OCI-LY7 (cell line): ENCODE measurements around the gene COL24A1. TPM values are rescaled to one million over a fixed set of nuclear protein-coding genes. Genes with fewer than 3 reads are reported as not detected.

ENCODE experiments used
- BruUV-seq: library from RNA; stranded (reverse); fragments of 400-500 nt; replicated peaks from 2 replicates; lab custom pipeline; 2021; lab: Mats Ljungman, UMichigan
- CTCF ChIA-PET: fragments of 300-600 bp; sonication (Branson Sonifier 250); formaldehyde crosslinking; loops from one replicate; lab custom pipeline; 2022; ENCODE audit warnings: antibody characterized with exemption; ENCODE audit not compliant: unreplicated experiment; lab: Charles Lee
- POLR2A ChIA-PET: fragments of 300-600 bp; sonication (Branson Sonifier 250); formaldehyde crosslinking; loops from one replicate; lab custom pipeline; 2022; ENCODE audit warnings: antibody characterized with exemption; lab: Charles Lee
- DNase-seq: peaks from one replicate; pipeline ENCODE4 v3.0.0-alpha.2; 2015; ENCODE audit warnings: low spot score
- H2AFZ ChIP-seq: fragments of 200-600 bp; sonication (generic), shearing (Covaris generic); 2 replicates; pipeline ENCODE4 v1.6.1; 2014; ENCODE audit warnings: mild to moderate bottlenecking, antibody characterized with exemption, low read length, moderate library complexity
- H3K27ac ChIP-seq: fragments of 200-600 bp; sonication (generic); 2 replicates; pipeline ENCODE4 v1.5.1; 2014; ENCODE audit warnings: mixed run types, low read depth, mild to moderate bottlenecking, moderate library complexity, low read length, inconsistent platforms; ENCODE audit not compliant: poor library complexity, severe bottlenecking
- H3K36me3 ChIP-seq: fragments of 200-600 bp; sonication (generic); 2 replicates; pipeline ENCODE4 v1.6.1; 2014; ENCODE audit warnings: mild to moderate bottlenecking, antibody characterized with exemption, low read length, moderate library complexity, mixed read lengths; ENCODE audit not compliant: insufficient read depth
- H3K4me1 ChIP-seq: fragments of 200-600 bp; sonication (generic); 2 replicates; pipeline ENCODE4 v1.5.1; 2014; ENCODE audit warnings: mild to moderate bottlenecking, low read length; ENCODE audit not compliant: insufficient read depth, poor library complexity, severe bottlenecking
- H3K4me2 ChIP-seq: fragments of 200-600 bp; sonication (generic); 2 replicates; pipeline ENCODE4 v1.6.1; 2014; ENCODE audit warnings: mild to moderate bottlenecking, low read length
- H3K4me3 ChIP-seq: fragments of 200-600 bp; sonication (generic); 2 replicates; pipeline ENCODE4 v1.5.1; 2014; ENCODE audit warnings: mild to moderate bottlenecking, low read depth, low read length; ENCODE audit not compliant: poor library complexity, severe bottlenecking
- H3K79me2 ChIP-seq: fragments of 200-600 bp; sonication (generic); 2 replicates; pipeline ENCODE4 v1.6.1; 2016; ENCODE audit warnings: low read depth, mild to moderate bottlenecking, low read length, moderate library complexity, mixed read lengths; ENCODE audit not compliant: insufficient read depth
- H3K9me2 ChIP-seq: fragments of 200-600 bp; sonication (generic); 2 replicates; pipeline ENCODE4 v1.6.1; 2016; ENCODE audit warnings: mild to moderate bottlenecking, low read length, mixed read lengths; ENCODE audit not compliant: insufficient read depth
- H3K9me3 ChIP-seq: fragments of 200-600 bp; sonication (generic); 2 replicates; pipeline ENCODE4 v1.6.1; 2014; ENCODE audit warnings: mild to moderate bottlenecking, mixed run types, low read length, mixed read lengths
- H4K20me1 ChIP-seq: fragments of 200-600 bp; sonication (generic); 2 replicates; pipeline ENCODE4 v1.6.1; 2014; ENCODE audit warnings: mild to moderate bottlenecking, antibody characterized with exemption, low read length, moderate library complexity, mixed read lengths; ENCODE audit not compliant: insufficient read depth
- EZH2phosphoT487 ChIP-seq: fragments of 200-600 bp; sonication (generic); IDR thresholded peaks from 2 replicates; pipeline ENCODE4 v1.6.1; 2018; ENCODE audit warnings: low read depth, borderline replicate concordance, mild to moderate bottlenecking, mixed run types, antibody characterized with exemption, low read length, moderate library complexity, mixed read lengths
- intact Hi-C: fragments of 100-400 bp; cut with micrococcal nuclease; formaldehyde crosslinking; loops from one replicate; pipeline ENCODE4 v1.10.0; 2022; ENCODE audit not compliant: unreplicated experiment
- total RNA-seq, 2 experiments: library from RNA; depleted of rRNA in 1 of 2; stranded (reverse); fragments of >200 nt in 1 of 2; shearing (Covaris generic) in 1 of 2; gene quantifications; 2 replicates each; pipeline ENCODE4 v1.2.3, GENCODE V29; 2014 to 2022
- TF ChIP-seq, protein P1 (sequence below): fragments of 200-600 bp; sonication (generic); conservative IDR thresholded peaks from 2 replicates; pipeline ENCODE4 v1.5.1; 2014; ENCODE audit warnings: mild to moderate bottlenecking, antibody characterized with exemption, low read length, moderate library complexity, mixed read lengths

The COL24A1 gene
- total RNA-seq, 2 experiments from 2014 or later: 0.06 to 0.23 TPM

DNA sequence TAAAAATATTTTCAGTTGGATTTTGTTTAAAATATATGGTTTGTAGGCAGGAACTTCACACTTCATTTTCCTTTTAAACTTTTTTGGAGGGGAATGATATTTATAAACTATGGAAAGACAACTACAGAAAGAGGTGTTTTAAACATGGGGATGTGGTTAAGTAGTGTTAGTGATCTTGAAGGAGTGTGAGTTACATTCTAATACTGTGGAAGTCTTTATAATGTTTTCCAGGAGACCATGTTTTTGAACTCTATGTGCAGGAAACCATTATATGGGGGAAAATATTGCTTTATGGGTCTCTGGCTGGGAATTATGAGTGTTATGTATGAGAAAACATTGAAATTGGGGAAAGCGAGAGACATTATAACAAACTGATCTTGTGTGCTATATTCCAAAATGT is 35.8 kb upstream of the COL24A1 start:
- Histone ChIP-seq H3K4me1 (no peaks in the 10 kb centered on the region), H3K36me3 (no peaks in the 10 kb centered on the region), H4K20me1 (no peaks in the 10 kb centered on the region), H2AFZ (no peak overlapping the region), H3K79me2 (no peaks in the 10 kb centered on the region), H3K9me2 (no peaks in the 10 kb centered on the region), H3K27ac (no peak overlapping the region), H3K9me3 (no peaks in the 10 kb centered on the region), H3K4me2 (no peak overlapping the region), H3K4me3 (no peak overlapping the region)
- POLR2A ChIA-PET: interaction anchor here (0.5 to 0.7 kb wide), 3 partner anchors 9 to 167 kb away, joined by 3 to 4 read pairs (median 3); no protein-coding TSS in a partner anchor
- CTCF ChIA-PET: no interaction called here
- intact Hi-C loops: no loop called here
- BruUV-seq: no TSS peak
- TF ChIP-seq, protein P1, sequence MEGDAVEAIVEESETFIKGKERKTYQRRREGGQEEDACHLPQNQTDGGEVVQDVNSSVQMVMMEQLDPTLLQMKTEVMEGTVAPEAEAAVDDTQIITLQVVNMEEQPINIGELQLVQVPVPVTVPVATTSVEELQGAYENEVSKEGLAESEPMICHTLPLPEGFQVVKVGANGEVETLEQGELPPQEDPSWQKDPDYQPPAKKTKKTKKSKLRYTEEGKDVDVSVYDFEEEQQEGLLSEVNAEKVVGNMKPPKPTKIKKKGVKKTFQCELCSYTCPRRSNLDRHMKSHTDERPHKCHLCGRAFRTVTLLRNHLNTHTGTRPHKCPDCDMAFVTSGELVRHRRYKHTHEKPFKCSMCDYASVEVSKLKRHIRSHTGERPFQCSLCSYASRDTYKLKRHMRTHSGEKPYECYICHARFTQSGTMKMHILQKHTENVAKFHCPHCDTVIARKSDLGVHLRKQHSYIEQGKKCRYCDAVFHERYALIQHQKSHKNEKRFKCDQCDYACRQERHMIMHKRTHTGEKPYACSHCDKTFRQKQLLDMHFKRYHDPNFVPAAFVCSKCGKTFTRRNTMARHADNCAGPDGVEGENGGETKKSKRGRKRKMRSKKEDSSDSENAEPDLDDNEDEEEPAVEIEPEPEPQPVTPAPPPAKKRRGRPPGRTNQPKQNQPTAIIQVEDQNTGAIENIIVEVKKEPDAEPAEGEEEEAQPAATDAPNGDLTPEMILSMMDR: no peak
- no peak for TF ChIP-seq EZH2phosphoT487
- DNase-seq: no peak

DNA sequence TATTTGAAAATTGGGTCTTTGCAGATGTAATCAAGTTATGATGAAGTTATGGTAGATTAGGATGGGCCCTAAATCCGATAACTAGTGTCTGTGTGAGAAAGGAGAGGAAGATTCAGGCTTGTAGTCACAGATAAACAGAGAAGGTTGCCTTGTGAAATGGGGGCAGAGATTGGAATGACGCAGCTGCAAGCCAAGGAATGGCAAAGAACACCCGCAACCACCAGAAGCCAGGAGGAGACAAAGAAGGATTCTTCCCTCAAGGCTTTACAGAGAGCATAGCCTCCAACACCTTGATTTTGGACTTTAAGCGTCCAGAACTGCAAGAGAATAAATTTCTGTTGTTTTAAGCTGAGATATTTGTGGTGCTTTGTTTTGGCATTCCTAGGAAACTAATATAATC is 35.4 kb upstream of the COL24A1 start:
- H4K20me1 ChIP-seq: no peaks in the 10 kb centered on the region
- no peak overlapping the region for H2AFZ ChIP-seq
- H3K9me3 ChIP-seq: no peaks in the 10 kb centered on the region
- BruUV-seq: no TSS peak
- H3K9me2 ChIP-seq: no peaks in the 10 kb centered on the region
- no peak for TF ChIP-seq EZH2phosphoT487
- TF ChIP-seq, protein P1: no peak
- no peaks in the 10 kb centered on the region for H3K4me1 ChIP-seq
- H3K4me2 ChIP-seq: no peak overlapping the region
- H3K36me3 ChIP-seq: no peaks in the 10 kb centered on the region
- intact Hi-C loops: no loop called here
- POLR2A ChIA-PET: interaction anchor here (0.5 to 0.6 kb wide), 2 partner anchors 9 to 167 kb away, joined by 3 to 4 read pairs; no protein-coding TSS in a partner anchor
- H3K79me2 ChIP-seq: no peaks in the 10 kb centered on the region
- DNase-seq: no peak
- no peak overlapping the region for H3K4me3 ChIP-seq
- CTCF ChIA-PET: no interaction called here
- no peak overlapping the region for H3K27ac ChIP-seq

DNA sequence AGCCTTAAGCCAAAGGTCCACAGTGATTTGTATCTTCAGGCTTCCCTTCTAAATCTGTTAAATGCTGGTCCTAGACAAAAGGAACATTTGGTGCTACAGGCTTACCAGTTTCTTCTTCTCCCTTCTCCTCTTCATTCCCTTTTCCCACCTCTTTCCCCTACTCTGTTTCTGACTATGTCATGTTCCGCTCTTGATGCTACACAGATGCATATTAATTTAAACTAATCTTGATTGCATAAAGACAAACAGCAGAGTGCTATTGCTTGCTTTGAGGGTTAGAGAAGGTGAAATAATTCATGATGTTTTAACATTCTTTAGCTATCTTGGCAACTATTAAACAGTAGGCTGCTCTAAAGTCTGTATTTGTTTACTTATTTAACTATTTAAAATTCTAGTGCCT is 34.3 kb upstream of the COL24A1 start:
- POLR2A ChIA-PET: no interaction called here
- H4K20me1 ChIP-seq: no peaks in the 10 kb centered on the region
- CTCF ChIA-PET: no interaction called here
- H3K9me2 ChIP-seq: no peaks in the 10 kb centered on the region
- H3K4me1 ChIP-seq: no peaks in the 10 kb centered on the region
- BruUV-seq: no TSS peak
- no peak overlapping the region for H3K4me2 ChIP-seq
- no peaks in the 10 kb centered on the region for H3K79me2 ChIP-seq
- intact Hi-C loops: no loop called here
- H3K36me3 ChIP-seq: no peaks in the 10 kb centered on the region
- no peak overlapping the region for H3K4me3 ChIP-seq
- DNase-seq: no peak
- H3K9me3 ChIP-seq: no peaks in the 10 kb centered on the region
- no peak overlapping the region for H2AFZ ChIP-seq
- no peak overlapping the region for H3K27ac ChIP-seq
- TF ChIP-seq EZH2phosphoT487: no peak
- TF ChIP-seq, protein P1: no peak
